DMS 273 (cell line): ENCODE results near the gene FBXO3.

Source experiments
- DNase-seq: peaks from one replicate; lab custom pipeline; 2025; ENCODE audit not compliant: unreplicated experiment; lab: John Stamatoyannopoulos, UW

Gene FBXO3

DNA sequence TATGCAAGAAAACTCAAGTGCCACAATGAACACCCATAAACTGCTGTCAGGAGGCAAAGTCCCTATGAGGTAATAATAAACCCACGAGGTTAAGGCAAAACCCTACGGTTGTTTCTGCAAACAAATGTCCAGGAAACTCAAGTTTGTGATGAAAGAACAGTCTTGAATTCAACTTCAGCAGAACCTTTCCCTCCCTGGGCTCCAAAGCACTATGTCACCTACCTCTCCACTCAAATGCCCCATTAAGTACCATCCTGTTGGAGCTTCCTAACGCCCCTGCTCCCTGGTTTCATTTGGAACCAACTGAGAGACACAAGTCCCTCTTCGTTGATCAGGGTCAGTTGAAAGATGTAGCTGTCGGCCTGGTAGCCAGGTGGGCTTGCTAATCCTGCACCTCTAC is 71.1 kb downstream of the FBXO3 start:
- no peak for DNase-seq

DNA sequence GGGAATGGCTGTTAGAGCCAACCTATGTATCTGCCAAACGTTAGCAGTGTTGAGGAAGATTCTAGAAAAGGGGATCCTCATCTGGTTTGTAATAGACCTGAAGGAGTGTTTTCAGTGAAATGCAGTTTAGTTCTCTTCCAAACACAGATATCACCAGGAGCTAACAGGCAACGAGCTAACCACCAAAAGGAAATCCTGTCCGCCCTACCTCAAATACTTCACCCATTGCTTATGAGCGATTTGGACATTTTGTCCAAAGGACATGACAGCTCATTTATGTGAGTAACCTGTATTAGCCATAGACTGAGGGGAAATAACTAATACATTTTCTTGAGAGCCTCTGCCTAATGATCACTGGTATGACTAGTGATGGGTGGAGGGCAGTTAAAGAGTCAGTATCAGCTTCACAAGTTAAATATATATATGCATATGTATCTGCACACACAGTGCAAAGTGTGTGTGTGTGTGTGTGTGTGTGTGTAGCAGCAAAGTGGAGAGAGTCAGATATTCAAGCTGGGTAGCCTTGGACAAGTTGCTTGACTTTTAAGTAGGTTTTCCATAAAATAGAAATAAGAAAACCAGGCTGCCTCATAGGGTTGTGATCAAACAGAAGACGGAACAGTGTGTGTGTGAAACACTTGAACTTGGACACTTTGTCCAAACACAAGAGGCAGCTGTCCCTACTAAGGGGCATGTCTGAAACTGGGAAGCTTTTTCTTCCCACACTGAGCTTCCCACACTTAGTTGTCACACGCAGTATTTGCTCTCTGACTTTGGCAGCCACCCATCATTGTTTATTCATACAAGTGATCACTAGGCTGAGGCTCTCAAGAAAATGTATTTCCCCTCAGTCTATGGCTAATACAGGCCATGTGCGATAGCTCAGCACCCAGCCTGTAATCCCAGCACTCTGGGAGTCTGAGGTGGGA is 72.8 kb downstream of the FBXO3 start:
- DNase-seq = peak; percentile 22

DNA sequence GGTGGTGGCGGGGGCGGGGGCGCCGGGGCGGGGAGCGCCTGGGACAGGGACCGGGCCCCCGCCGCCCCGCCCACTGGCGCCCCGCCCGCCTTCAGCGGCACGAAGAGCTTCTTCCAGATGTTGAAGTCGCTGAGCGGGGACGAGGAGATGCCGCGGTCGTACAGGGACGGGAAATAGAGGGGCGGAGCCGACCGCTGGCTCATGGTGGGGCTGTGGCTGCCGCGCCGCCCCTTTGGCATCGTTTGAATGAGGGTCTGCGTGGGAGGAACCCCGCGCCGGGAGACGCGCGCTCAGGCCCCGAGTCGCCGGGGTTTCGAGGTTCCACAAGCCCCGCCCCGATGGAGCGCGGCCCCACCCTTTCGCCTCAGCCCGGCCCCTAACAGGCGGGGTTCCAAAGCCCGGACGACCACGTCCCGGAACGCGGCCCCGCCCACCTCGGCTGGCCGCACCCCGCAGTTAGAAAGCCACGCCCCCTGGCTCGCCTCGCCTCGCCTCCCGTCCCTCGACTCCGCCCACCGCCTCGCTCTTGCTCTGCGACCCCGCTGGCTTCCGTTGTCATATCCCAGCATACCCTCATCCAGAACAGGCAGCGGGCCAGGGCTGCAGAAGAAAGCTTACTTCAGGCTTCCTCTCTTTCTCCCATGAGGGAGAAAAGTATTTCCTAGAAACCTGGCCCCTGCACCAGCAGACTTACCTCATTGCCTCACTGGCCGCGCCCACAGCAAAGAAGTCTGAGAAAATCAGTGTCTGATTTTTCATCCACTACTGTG is 73.6 kb downstream of the FBXO3 start, which contains the start of gene C11orf91:
Gene C11orf91 (minus strand): TSS at position 325 of the 770 bp plus-strand sequence. CDS start 86 bp downstream, at position 239.
- peak; percentile 95 for DNase-seq

DNA sequence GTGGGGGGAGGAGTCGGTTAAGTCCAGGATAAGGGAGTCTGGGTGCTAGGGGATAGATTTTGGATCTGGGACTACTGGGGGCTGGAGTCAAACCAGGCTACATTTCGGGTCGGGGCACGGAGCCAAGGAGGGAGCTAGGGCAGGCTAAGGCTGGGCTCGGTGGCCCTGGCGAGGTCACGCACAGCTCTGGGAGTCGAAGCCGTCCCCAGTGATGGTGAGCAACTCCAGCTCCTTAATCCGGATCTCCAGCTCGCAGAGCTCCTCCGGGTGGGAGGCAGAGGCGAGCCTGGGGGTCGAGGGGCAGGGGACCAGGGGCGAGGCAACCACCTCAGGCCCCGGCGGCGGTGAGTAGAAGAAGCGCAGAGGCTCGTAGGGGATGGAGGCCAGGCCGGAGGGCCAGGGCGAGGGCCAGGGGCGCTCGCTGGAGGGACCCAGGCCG is 74.2 kb downstream of the FBXO3 start:
- peak; percentile 34 for DNase-seq

DNA sequence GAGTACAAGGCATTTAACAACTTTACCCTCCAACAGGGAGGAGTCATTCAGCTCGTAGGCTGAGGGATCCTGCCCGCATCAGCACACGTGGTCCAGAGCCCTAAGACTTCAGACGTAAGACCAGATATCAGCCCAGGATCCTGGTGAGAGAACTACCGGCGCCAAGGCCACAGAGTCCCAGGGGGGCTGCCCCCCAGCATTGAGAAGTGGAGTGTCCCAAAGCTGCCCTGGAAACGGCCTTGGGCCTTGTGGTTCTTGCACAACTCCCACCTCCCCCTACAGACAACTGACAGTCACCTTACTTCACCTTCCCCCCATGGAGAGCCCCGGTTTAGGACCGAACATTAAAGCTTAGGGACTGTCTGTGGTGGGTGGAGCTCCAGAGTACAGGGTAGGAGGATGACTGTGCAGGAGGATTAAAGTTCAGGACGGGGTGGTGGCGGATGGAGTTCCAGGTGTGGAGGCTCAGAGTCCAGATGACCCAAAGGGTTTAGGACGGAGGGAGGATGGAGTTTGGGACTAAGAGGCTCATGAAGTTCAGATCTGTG is 74.7 kb downstream of the FBXO3 start:
- DNase-seq = no peak

DNA sequence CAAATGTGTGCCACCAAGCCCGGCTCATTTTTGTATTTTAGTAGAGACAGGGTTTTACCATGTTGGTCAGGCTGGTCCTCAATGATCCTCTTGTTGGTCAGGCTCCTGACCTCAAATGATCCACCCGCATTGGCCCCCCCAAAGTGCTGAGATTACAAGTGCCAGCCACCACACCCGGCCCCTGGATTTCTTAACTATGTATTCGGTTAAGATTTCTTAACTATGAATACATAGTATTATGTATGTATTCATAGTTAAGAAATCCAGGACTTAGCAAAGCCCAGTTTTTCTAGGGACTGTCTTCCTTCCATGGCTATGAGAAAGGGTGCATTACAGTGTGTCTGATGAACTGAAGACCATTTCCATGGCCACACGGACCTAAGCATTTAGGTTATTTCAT is 75.4 kb downstream of the FBXO3 start:
- DNase-seq = no peak

DNA sequence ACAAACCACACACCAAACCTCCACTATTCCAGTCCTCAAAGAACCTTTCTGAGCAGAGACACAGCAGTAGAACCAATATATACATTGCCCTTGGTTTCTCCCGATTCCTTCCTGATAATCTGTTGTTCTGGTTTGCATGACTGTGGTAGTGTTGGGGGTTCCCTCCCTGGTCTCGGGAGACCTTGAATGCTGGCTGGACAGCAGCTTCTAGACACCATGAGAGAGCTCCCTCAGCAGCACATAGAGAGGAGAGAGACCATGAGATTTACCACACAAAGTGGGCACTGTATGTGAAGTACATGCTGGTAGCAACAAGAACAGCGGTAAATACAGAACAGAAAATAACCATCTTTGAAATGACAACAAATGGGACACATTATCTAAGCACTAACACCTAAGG is 76.3 kb downstream of the FBXO3 start:
- DNase-seq = no peak

DNA sequence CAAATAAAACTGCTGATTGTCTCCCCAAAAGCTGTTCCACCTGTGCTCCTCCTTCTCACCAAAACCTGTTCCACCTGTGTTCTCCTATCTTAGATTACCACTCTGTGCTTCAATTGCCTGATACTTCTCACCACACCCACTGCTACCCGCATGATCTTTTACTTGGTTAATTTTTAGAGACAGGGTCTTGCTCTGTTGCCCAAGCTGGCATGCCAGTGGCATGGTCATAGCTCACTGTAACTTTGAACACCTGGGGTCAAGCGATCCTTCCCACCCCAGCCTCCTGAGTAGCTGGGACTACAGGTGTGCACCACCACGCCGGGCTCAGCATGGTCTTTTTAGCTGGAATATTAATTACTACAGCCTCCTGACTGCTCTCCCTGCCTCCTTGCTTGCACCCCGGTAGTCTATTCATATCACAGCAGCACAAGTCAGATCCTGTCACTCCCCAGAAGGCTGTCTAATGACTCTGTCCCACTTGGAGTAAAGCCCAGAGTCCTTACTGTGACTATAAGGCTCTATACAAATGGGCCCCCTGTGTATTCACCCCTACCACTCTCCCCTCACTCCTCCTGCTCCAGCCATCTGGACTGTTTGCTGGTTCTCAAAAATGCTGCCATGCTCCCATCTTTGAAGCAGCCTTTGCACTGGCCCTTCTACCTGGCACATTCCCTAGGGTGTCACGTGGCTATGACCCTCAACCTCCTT is 77.2 kb downstream of the FBXO3 start:
- peak; percentile 85 for DNase-seq

DNA sequence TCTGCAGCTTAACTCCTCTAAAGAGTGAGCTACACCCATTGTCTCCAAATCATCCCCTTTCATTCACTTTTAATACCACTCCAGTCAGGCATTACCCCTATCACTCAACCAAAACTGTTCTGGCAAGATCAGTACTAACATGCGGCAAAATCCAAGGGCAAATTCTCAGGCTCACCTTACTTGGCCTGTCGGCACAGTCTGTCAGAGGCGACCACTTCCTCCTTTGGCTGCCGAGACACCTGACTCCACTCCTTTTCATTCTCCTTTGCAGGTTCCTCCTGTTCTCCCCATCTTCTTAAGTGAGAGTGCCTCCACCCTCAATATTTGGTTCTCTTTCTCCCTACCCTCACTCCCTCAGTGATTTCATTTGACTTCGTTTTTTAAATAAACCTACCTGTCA is 77.9 kb downstream of the FBXO3 start:
- DNase-seq = peak; percentile 22

DNA sequence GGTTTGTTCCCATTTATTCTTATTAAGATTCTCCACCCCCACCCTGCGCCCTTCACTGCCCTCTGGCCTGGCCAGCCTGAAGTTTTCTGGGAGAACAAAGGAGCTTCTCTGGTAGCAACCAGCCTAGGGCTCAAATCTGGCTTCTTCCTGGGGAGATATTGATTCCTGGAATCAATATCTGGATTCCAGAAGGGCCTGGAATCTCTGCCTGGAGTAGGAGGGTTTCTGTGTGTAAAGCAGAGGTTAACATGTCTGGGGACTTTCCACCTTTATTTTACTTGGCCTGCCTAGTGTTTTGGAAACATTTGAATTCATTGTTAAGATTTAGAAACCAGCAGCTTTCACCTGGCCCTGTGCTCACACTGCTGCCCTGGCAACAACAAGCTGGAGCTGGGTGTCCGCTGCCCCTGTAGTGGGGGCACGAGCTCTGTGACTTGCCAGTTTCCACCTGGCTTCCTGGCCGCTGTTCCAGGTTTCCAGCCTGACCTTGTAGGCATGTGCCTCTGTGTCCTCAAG is 79.2 kb downstream of the FBXO3 start:
- peak; percentile 68 for DNase-seq

DNA sequence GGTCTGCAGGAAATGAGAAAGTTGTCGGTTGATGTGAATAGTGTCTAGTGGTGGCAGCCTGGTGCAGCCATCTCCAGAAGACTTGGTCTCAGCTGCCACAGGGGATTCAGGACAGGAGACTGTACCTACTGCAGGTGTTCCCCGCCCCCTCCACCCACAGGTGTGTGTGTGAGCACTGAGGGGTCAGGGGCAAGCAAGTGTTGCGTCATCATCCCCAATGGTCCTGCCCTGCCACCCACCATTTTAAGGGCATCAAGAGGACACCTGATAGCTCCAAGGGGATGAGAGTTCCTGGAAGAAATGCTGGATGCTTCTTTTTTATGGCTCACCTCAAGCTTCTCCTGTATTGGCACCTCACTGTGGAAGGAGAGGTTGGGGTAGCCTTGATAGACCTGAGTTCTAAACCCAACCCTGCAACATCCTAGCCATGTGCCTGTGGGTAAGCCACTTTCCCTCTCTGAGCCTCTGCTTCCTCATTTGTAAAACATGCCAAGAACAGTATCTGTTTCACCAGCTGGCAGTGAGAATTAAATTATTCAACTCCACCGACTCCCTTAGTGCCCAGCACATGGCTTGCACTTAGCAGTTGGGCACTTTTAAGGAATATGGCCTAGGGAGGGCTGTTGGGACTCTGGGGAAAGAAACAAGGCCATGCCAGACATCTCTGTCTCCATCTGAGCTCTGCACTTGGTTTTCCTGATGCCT is 79.8 kb downstream of the FBXO3 start:
- peak; percentile 85 for DNase-seq

DNA sequence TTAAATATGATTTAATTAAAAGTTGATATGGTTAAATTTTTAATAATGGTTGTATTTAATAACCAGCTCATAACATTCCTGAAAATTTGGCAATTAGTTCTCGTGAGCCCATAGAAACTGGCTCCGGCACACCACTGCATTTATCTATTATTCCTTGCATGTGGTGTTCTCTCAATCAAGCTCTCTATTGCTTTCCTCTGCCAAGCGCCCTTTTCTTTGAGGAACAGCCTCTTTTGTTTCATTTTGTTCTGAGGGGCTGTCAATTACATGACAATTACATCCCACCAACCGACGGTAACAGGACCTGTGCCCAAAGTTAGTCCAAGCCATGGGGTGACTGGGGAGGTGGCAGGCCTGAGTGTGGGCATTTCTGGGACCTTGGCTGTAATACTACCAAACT is 81.8 kb downstream of the FBXO3 start:
- DNase-seq = no peak

DNA sequence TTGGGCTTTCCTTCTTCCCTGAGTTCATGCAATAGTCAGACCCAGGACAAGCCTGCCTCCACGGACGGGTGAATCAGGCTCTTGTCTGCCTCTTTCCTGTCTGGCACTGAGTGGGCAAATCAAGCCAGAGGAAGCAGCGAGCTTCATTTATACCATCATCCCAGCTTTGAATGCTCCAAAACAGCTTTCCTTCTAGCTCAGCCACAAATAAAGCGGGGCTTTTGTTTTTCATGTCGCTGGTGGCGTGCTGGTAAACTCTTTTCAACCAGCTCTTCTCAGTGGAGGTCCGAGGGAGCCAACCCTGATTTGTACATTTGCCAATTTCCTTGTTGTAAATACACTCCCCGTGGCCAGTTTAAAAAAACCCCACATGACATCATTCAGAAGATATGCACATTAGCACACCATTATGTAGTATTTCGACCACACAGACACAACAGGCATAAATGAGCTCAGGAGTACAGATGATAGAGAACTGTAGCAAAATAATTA is 82.3 kb downstream of the FBXO3 start:
- DNase-seq = peak; percentile 72

DNA sequence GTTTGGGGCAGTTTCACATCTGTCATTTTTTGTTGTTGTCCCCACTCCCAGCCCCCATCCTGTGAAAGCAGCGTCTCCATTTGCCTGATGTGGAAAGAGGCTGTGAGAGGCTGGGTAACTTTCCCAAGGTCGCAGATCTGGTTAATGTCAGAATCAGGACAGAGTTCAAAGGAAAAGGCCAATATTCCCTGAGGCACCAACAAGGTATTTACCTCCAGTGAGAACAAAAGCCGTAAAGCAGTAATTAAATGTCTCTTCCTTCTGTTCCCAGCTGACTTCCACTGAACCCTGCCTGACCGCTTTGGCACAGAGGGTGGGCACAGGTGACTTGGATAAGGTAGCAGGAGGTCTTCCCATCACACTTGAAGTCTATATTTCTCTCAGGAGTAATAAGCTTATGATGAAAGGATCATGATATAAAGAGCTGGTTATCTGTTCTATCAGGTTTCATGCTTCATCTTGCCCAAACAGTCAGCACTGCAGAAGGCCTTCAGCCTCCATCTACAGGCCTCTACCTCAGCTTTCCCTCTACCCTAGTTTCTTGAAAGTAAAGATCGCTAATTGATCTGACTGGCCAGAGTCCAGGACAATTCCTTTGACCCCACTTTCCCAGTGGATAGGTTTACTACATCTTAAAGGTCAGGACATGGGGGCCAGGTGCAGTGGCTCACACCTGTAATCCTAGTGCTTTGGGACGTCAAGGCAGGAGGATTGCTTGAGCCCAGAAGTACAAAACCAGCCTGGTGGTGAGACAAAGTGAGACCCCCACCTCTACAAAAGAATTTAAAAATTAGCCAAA is 83.1 kb downstream of the FBXO3 start:
- DNase-seq = no peak
